CD14-positive monocyte (primary cell): ENCODE results near the gene SLC35C1. TPM values are rescaled to one million over a fixed set of nuclear protein-coding genes. Genes with fewer than 3 reads are reported as not detected.

Experiments
- DNase-seq, 3 donors: peaks; one replicate each; pipeline ENCODE4 v3.0.0-alpha.2; 2011 to 2022
- H2AFZ ChIP-seq: 2 replicates; pipeline ENCODE4 v1.6.0; 2012; ENCODE audit warnings: mild to moderate bottlenecking, low read depth, low read length, inconsistent platforms; ENCODE audit not compliant: insufficient read depth, poor library complexity, severe bottlenecking
- H3K27ac ChIP-seq, 2 donors: 1 replicate in 1 of 2; 2 replicates in 1 of 2; pipeline ENCODE4 v1.5.1; 2012 to 2013; ENCODE audit warnings: low read length in 2 of 2, control low read depth in 1 of 2, inconsistent platforms in 1 of 2, low read depth in 1 of 2, mild to moderate bottlenecking in 1 of 2
- H3K27me3 ChIP-seq, 2 donors: one replicate each; pipeline versions ENCODE4 v1.6.0 to v1.6.1; 2011 to 2013; ENCODE audit warnings: low read length in 2 of 2; ENCODE audit not compliant: control insufficient read depth in 2 of 2, insufficient read depth in 2 of 2
- H3K36me3 ChIP-seq, 2 donors: replicated peaks in 1 of 2; 1 replicate in 1 of 2; 2 replicates in 1 of 2; pipeline versions ENCODE4 v1.5.1 to v1.6.1; 2012 to 2013; ENCODE audit warnings: low read length in 2 of 2, control low read depth in 1 of 2, inconsistent platforms in 1 of 2, mild to moderate bottlenecking in 1 of 2; ENCODE audit not compliant: insufficient read depth in 2 of 2, control insufficient read depth in 1 of 2
- H3K4me1 ChIP-seq, 2 donors: 1 replicate in 1 of 2; 2 replicates in 1 of 2; pipeline versions ENCODE4 v1.5.1 to v1.6.1; 2012 to 2013; ENCODE audit warnings: low read length in 2 of 2, control low read depth in 1 of 2, inconsistent platforms in 1 of 2, mild to moderate bottlenecking in 1 of 2, moderate library complexity in 1 of 2; ENCODE audit not compliant: insufficient read depth in 2 of 2, control insufficient read depth in 1 of 2
- H3K4me2 ChIP-seq: replicated peaks from 2 replicates; pipeline ENCODE3; 2012; ENCODE audit warnings: low read length, moderate library complexity, mild to moderate bottlenecking; ENCODE audit not compliant: poor library complexity, severe bottlenecking; ENCODE audit errors: extremely low read depth
- H3K4me3 ChIP-seq, 3 experiments: fragments of 200-600 bp in 1 of 3; sonication (generic) in 1 of 3; replicated peaks in 1 of 3; 1 replicate in 2 of 3; 2 replicates in 1 of 3; pipeline ENCODE4 v1.5.1; 2011 to 2013; ENCODE audit warnings: low read length in 3 of 3, mild to moderate bottlenecking in 3 of 3, control low read depth in 2 of 3, low read depth in 2 of 3, inconsistent platforms in 1 of 3, moderate library complexity in 1 of 3
- H3K79me2 ChIP-seq: 2 replicates; pipeline ENCODE4 v1.6.0; 2012; ENCODE audit warnings: mild to moderate bottlenecking, control low read depth, inconsistent platforms, low read length, moderate library complexity; ENCODE audit not compliant: insufficient read depth
- H3K9ac ChIP-seq: 2 replicates; pipeline ENCODE4 v1.6.0; 2017; ENCODE audit warnings: low read length, mild to moderate bottlenecking; ENCODE audit not compliant: insufficient read depth, poor library complexity, severe bottlenecking
- H3K9me3 ChIP-seq, 2 donors: replicated peaks in 1 of 2; 1 replicate in 1 of 2; 2 replicates in 1 of 2; pipeline versions ENCODE4 v1.5.1 to v1.6.1; 2012 to 2013; ENCODE audit warnings: low read length in 2 of 2, control low read depth in 1 of 2; ENCODE audit not compliant: control insufficient read depth in 1 of 2, insufficient read depth in 1 of 2
- H4K20me1 ChIP-seq: 2 replicates; pipeline ENCODE4 v1.6.0; 2012; ENCODE audit warnings: mild to moderate bottlenecking, low read length, control low read depth, moderate library complexity; ENCODE audit not compliant: insufficient read depth
- H3K27ac Mint-ChIP-seq, 7 donors: one replicate each; pipeline ENCODE4 v1.8.0; 2020; ENCODE audit warnings: mild to moderate bottlenecking in 7 of 7, mixed read lengths in 7 of 7, moderate library complexity in 6 of 7, inconsistent platforms in 2 of 7
- H3K27me3 Mint-ChIP-seq, 3 donors: one replicate each; pipeline ENCODE4 v1.8.0; 2021 to 2022; ENCODE audit warnings: low read depth in 3 of 3, mild to moderate bottlenecking in 3 of 3, mixed read lengths in 3 of 3, moderate library complexity in 3 of 3, inconsistent platforms in 1 of 3
- H3K36me3 Mint-ChIP-seq, 2 donors: one replicate each; pipeline ENCODE4 v1.8.0; 2020; ENCODE audit warnings: mixed read lengths in 2 of 2, inconsistent platforms in 1 of 2, mild to moderate bottlenecking in 1 of 2
- H3K4me1 Mint-ChIP-seq: one replicate; pipeline ENCODE4 v1.8.0; 2020; ENCODE audit warnings: mild to moderate bottlenecking, mixed read lengths
- H3K4me3 Mint-ChIP-seq, 2 donors: one replicate each; pipeline ENCODE4 v1.8.0; 2020; ENCODE audit warnings: mild to moderate bottlenecking in 2 of 2, mixed read lengths in 2 of 2, moderate library complexity in 1 of 2
- H3K9me3 Mint-ChIP-seq, 7 donors: one replicate each; pipeline ENCODE4 v1.8.0; 2020 to 2022; ENCODE audit warnings: mixed read lengths in 7 of 7, mild to moderate bottlenecking in 6 of 7, moderate library complexity in 6 of 7, inconsistent platforms in 2 of 7
- WGBS: methylation state at CpG from one replicate; pipeline ENCODE4 v1.1.5; 2013; ENCODE audit warnings: missing lambda C conversion rate; ENCODE audit not compliant: insufficient coverage; 5-methylcytosine and 5-hydroxymethylcytosine counted together
- intact Hi-C, 2 donors: fragments of 100-400 bp; cut with micrococcal nuclease; formaldehyde crosslinking; loops; one replicate each; pipeline versions ENCODE4 v1.15.0 to v1.15.1; 2023
- polyA plus RNA-seq, 3 donors: library from polyadenylated mRNA; depleted of rRNA in 1 of 3; unstranded in 2 of 3; stranded (reverse) in 1 of 3; fragments of 300-500 nt in 2 of 3; fragments of >200 nt in 1 of 3; fragmentation: Illumina TruSeq in 2 of 3; gene quantifications; 1 replicate in 2 of 3; 2 replicates in 1 of 3; pipeline ENCODE4 v1.2.3, GENCODE V29; 2012 to 2021
- TF ChIP-seq, protein P1 (sequence below): fragments of 200-600 bp; IDR thresholded peaks from one replicate; pipeline ENCODE4 v1.8.0; 2022; ENCODE audit warnings: antibody characterized with exemption, mild to moderate bottlenecking

The SLC35C1 gene
- polyA plus RNA-seq, 3 donors: 5.0 to 14.0 (median 12.8) TPM

GRCh38 chr11:45794169-45794568 lies 10.8 kb upstream of the SLC35C1 start:
- H3K27me3 ChIP-seq: peaks cover 0 to 6% of the 10 kb centered on the region in 2 donors
- H3K27ac ChIP-seq: no peak overlapping the region
- no peaks in the 10 kb centered on the region for H3K79me2 ChIP-seq
- Mint-ChIP-seq H3K27ac (no peak overlapping the region), H3K4me1 (no peaks in the 10 kb centered on the region), H3K36me3 (no peaks in the 10 kb centered on the region), H3K4me3 (no peak overlapping the region), H3K9me3 (peaks cover 0 to 2% (median 0%) of the 10 kb centered on the region in 7 donors), H3K27me3 (peaks cover 13 to 21% (median 14%) of the 10 kb centered on the region in 3 donors)
- H3K4me3 ChIP-seq: no peak overlapping the region
- H3K9ac ChIP-seq: no peak overlapping the region
- no peak overlapping the region for H2AFZ ChIP-seq
- no peaks in the 10 kb centered on the region for H3K9me3 ChIP-seq
- H3K36me3 ChIP-seq: no peaks in the 10 kb centered on the region
- no peak for DNase-seq
- TF ChIP-seq, protein P1, sequence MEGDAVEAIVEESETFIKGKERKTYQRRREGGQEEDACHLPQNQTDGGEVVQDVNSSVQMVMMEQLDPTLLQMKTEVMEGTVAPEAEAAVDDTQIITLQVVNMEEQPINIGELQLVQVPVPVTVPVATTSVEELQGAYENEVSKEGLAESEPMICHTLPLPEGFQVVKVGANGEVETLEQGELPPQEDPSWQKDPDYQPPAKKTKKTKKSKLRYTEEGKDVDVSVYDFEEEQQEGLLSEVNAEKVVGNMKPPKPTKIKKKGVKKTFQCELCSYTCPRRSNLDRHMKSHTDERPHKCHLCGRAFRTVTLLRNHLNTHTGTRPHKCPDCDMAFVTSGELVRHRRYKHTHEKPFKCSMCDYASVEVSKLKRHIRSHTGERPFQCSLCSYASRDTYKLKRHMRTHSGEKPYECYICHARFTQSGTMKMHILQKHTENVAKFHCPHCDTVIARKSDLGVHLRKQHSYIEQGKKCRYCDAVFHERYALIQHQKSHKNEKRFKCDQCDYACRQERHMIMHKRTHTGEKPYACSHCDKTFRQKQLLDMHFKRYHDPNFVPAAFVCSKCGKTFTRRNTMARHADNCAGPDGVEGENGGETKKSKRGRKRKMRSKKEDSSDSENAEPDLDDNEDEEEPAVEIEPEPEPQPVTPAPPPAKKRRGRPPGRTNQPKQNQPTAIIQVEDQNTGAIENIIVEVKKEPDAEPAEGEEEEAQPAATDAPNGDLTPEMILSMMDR: no peak
- no peaks in the 10 kb centered on the region for H4K20me1 ChIP-seq
- intact Hi-C loops: no loop called here
- no peak overlapping the region for H3K4me2 ChIP-seq
- 50% methylated on average over 2 of the region's 3 CpGs for WGBS
- no peaks in the 10 kb centered on the region for H3K4me1 ChIP-seq

GRCh38 chr11:45795379-45795778 lies 9.6 kb upstream of the SLC35C1 start:
- intact Hi-C loops: no loop called here
- H3K4me2 ChIP-seq: no peak overlapping the region
- H2AFZ ChIP-seq: no peak overlapping the region
- no peak overlapping the region for H3K4me3 Mint-ChIP-seq
- no peaks in the 10 kb centered on the region for H3K79me2 ChIP-seq
- no peak overlapping the region for H3K4me3 ChIP-seq
- no peak overlapping the region for H3K27ac Mint-ChIP-seq
- no peak overlapping the region for H3K9ac ChIP-seq
- no peaks in the 10 kb centered on the region for H3K36me3 ChIP-seq
- WGBS: 88% methylated on average over 2 of the region's 5 CpGs
- TF ChIP-seq, protein P1: no peak
- H3K27ac ChIP-seq: no peak overlapping the region
- peaks cover 0 to 2% (median 0%) of the 10 kb centered on the region in 7 donors for H3K9me3 Mint-ChIP-seq
- no peaks in the 10 kb centered on the region for H3K9me3 ChIP-seq
- H4K20me1 ChIP-seq: no peaks in the 10 kb centered on the region
- no peak for DNase-seq
- H3K4me1 Mint-ChIP-seq: no peaks in the 10 kb centered on the region
- no peaks in the 10 kb centered on the region for H3K36me3 Mint-ChIP-seq
- peaks cover 13 to 19% (median 13%) of the 10 kb centered on the region in 3 donors for H3K27me3 Mint-ChIP-seq
- peaks cover 0 to 6% of the 10 kb centered on the region in 2 donors for H3K27me3 ChIP-seq
- H3K4me1 ChIP-seq: no peaks in the 10 kb centered on the region
